Breast epithelium (tissue), 4 donors: ENCODE measurements around the gene PLXNA2. TPM values are rescaled to one million over a fixed set of nuclear protein-coding genes. Genes with fewer than 3 reads are reported as not detected.

Experiments used
- DNase-seq, 2 donors: peaks; one replicate each; pipeline ENCODE4 v3.0.0-alpha.2; 2019; ENCODE audit warnings: low spot score in 2 of 2
- H3K27ac ChIP-seq, 2 donors: fragments of 200-600 bp; sonication (generic) in 1 of 2; one replicate each; pipeline ENCODE4 v1.5.1; 2016 to 2019; ENCODE audit warnings: mild to moderate bottlenecking in 1 of 2
- H3K27me3 ChIP-seq, 2 donors: fragments of 200-600 bp; sonication (generic) in 1 of 2; one replicate each; pipeline versions ENCODE4 v1.5.1 to v1.6.0; 2017 to 2019; ENCODE audit warnings: control low read depth in 1 of 2, mild to moderate bottlenecking in 1 of 2
- H3K36me3 ChIP-seq: fragments of 200-600 bp; one replicate; pipeline ENCODE4 v1.5.1; 2019
- H3K4me1 ChIP-seq, 2 donors: fragments of 200-600 bp; sonication (generic); one replicate each; pipeline ENCODE4 v1.5.1; 2016 to 2019; ENCODE audit warnings: control low read depth in 1 of 2
- H3K4me3 ChIP-seq, 3 donors: fragments of 200-600 bp; sonication (generic); 1 replicate in 2 of 3; 2 replicates in 1 of 3; pipeline ENCODE4 v1.5.1; 2016 to 2019; ENCODE audit warnings: mild to moderate bottlenecking in 3 of 3, moderate library complexity in 2 of 3
- H3K9me3 ChIP-seq, 2 donors: fragments of 200-600 bp; sonication (generic) in 1 of 2; one replicate each; pipeline ENCODE4 v1.5.1; 2016 to 2019; ENCODE audit warnings: control low read depth in 1 of 2
- POLR2A ChIP-seq: fragments of 450-650 bp; IDR thresholded peaks from one replicate; pipeline ENCODE4 v1.6.1; 2016; ENCODE audit warnings: antibody characterized with exemption, mild to moderate bottlenecking, moderate library complexity
- POLR2AphosphoS5 ChIP-seq, 3 donors: sonication (generic); formaldehyde crosslinking; IDR thresholded peaks; one replicate each; pipeline ENCODE4 v1.6.1; 2017; ENCODE audit warnings: antibody characterized with exemption in 3 of 3
- intact Hi-C: fragments of 100-400 bp; cut with DNase I; formaldehyde crosslinking; loops from one replicate; pipeline ENCODE4 v1.15.1; 2023; ENCODE audit warnings: low total_unique reads
- total RNA-seq, 3 donors: library from RNA; depleted of rRNA; stranded (reverse); fragments of >200 nt; gene quantifications; one replicate each; pipeline ENCODE4 v1.1.0, GENCODE V29; 2016
- TF ChIP-seq, protein P1 (sequence below), 3 donors: fragments of 450-650 bp; IDR thresholded peaks; one replicate each; pipeline ENCODE4 v1.5.1; 2016 to 2017; ENCODE audit warnings: antibody characterized with exemption in 3 of 3, mild to moderate bottlenecking in 3 of 3, moderate library complexity in 3 of 3

PLXNA2 gene
- total RNA-seq, 3 donors from 2014 or later: 11.3 to 18.2 (median 11.5) TPM

DNA sequence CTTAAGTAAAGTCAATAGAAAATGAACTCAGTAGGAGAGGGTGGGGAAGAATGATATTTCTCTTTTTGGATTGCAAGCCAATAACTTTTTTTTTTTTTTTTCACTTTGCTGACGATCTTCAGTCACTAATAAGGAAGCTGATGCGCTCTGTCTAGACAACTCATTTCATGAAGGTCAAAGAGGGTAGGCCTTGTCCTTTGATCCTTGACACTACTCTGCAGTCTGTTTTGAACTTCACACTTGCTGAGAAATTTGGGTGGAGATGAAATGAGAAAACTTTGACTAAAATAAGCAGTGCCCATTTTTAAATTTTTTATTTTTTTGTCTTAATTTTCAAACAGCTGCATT, 20.9 kb upstream of the PLXNA2 start:
- H3K4me3 ChIP-seq: no peak overlapping the region
- intact Hi-C loops: no loop called here
- no peak for DNase-seq
- no peak overlapping the region for H3K27ac ChIP-seq
- TF ChIP-seq POLR2A (no peak), POLR2AphosphoS5 (IDR thresholded peaks at IDR 0.05) (no peak)
- TF ChIP-seq, protein P1, sequence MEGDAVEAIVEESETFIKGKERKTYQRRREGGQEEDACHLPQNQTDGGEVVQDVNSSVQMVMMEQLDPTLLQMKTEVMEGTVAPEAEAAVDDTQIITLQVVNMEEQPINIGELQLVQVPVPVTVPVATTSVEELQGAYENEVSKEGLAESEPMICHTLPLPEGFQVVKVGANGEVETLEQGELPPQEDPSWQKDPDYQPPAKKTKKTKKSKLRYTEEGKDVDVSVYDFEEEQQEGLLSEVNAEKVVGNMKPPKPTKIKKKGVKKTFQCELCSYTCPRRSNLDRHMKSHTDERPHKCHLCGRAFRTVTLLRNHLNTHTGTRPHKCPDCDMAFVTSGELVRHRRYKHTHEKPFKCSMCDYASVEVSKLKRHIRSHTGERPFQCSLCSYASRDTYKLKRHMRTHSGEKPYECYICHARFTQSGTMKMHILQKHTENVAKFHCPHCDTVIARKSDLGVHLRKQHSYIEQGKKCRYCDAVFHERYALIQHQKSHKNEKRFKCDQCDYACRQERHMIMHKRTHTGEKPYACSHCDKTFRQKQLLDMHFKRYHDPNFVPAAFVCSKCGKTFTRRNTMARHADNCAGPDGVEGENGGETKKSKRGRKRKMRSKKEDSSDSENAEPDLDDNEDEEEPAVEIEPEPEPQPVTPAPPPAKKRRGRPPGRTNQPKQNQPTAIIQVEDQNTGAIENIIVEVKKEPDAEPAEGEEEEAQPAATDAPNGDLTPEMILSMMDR (IDR thresholded peaks at IDR 0.05): no peak
- peaks cover 0 to 11% of the 10 kb centered on the region in 2 donors for H3K9me3 ChIP-seq
- H3K27me3 ChIP-seq: peaks cover 0 to 15% of the 10 kb centered on the region in 2 donors
- no peaks in the 10 kb centered on the region for H3K4me1 ChIP-seq
- H3K36me3 ChIP-seq: no peaks in the 10 kb centered on the region

DNA sequence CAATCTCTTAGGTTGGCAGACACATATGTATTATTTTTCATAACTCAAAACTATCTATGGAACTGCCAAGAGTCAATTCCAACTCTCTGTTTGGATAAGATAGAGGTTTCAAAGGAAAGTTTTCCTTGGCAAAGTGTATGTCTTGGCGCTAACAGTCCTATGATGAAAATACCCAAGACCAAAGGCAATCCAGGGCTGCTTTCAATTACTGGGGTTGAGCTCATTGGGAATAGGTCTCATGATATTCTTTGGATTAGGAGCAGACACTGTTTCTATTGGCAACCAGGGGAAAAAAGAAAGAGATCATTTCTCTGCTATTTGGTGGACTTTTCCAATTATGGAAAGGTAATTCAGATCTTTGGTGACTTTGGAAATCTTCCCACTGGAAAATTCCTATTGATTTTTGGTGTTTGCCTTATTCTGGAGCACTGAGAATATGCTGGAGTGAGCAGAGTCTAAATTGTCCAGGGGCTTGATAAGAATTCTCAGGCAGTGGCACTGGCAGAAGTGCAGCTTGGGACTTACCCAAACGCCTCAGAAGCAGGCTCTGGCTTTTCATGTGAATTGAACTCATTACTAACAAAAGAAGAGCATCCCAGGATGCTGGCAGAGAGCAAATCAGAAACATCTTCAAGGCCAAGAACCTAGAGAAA, 20.4 kb upstream of the PLXNA2 start:
- H3K36me3 ChIP-seq: no peaks in the 10 kb centered on the region
- intact Hi-C loops: no loop called here
- H3K27me3 ChIP-seq: peaks cover 0 to 15% of the 10 kb centered on the region in 2 donors
- H3K9me3 ChIP-seq: peaks cover 0 to 12% of the 10 kb centered on the region in 2 donors
- H3K27ac ChIP-seq: no peak overlapping the region
- no peak overlapping the region for H3K4me3 ChIP-seq
- no peak for DNase-seq
- no peak for TF ChIP-seq POLR2A
- peak in 2 of 3 donors; percentile 32 to 39 for TF ChIP-seq POLR2AphosphoS5 (IDR thresholded peaks at IDR 0.05)
- H3K4me1 ChIP-seq: no peaks in the 10 kb centered on the region

DNA sequence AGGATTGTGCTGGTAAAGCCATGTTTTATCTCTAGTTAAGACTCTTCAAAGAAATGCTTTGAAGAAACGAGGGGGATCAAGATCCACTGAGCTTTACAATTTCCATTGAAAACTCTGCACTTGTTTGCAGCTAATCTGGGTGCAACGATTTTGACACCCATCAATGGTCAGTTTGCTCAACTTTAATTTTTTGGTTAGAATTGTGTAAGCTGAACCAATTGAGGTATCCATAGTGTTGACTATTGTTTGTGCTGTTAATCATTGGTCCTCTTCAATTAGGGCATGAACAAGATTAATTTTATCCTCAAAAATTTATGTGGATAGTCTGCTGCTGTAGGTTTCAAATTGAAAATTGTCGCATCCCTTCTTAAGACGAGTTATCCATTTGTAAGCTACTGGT, 17.7 kb upstream of the PLXNA2 start:
- Histone ChIP-seq H3K27ac (no peak overlapping the region), H3K4me1 (no peaks in the 10 kb centered on the region), H3K36me3 (no peaks in the 10 kb centered on the region), H3K27me3 (peaks cover 0 to 3% of the 10 kb centered on the region in 2 donors), H3K4me3 (no peak overlapping the region), H3K9me3 (peaks cover 0 to 12% of the 10 kb centered on the region in 2 donors)
- intact Hi-C loops: no loop called here
- TF ChIP-seq, protein P1 (IDR thresholded peaks at IDR 0.05): no peak
- TF ChIP-seq POLR2AphosphoS5 (IDR thresholded peaks at IDR 0.05) (no peak), POLR2A (no peak)
- DNase-seq: no peak

DNA sequence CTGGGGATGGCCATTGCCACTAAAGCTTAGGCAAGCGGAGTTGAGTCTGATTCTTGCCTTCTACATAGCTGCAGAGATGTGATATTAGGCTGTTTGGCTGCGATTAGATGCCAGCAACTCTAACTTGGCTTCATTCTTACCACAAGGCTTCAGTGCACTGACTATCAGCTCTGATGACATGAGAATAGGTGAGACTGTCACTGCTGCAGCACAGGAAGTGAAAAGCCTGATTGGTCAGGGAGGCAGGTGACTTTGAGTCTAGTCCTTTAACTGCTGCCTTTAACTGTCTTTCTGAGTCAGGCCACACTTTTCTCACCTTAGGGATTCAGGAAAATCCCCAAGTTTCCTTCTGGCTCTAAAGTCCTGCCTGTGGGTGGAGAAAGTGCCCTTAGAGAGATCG, 14.1 kb upstream of the PLXNA2 start:
- H3K4me3 ChIP-seq: no peak overlapping the region
- H3K9me3 ChIP-seq: peaks cover 0 to 12% of the 10 kb centered on the region in 2 donors
- H3K27ac ChIP-seq: no peak overlapping the region
- no peaks in the 10 kb centered on the region for H3K36me3 ChIP-seq
- H3K4me1 ChIP-seq: no peaks in the 10 kb centered on the region
- no peaks in the 10 kb centered on the region for H3K27me3 ChIP-seq
- DNase-seq: no peak
- intact Hi-C loops: no loop called here
- no peak for TF ChIP-seq POLR2AphosphoS5 (IDR thresholded peaks at IDR 0.05)
- TF ChIP-seq, protein P1 (IDR thresholded peaks at IDR 0.05): no peak
- TF ChIP-seq POLR2A: no peak

DNA sequence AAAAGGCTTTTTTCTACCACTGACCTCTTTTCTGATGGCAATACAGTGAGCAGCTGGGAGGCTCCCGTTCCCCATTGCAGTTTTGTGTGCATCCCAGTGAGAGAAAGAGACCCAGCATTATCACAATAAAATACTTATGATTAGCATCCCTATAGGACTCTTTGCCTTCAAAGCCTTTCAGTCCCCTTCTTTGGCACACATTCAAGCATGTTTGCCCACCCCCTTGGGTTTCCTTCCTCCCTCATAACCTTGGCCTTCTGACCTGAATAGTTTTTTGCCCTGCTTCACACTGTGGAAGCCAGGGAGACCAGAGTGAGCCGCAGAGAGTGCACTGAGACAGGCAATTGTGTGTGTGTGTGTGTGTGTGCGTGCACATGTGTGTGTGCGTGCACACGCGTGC, 13.2 kb upstream of the PLXNA2 start:
- Histone ChIP-seq H3K36me3 (no peaks in the 10 kb centered on the region), H3K4me1 (no peaks in the 10 kb centered on the region), H3K27me3 (no peaks in the 10 kb centered on the region), H3K27ac (no peak overlapping the region), H3K4me3 (no peak overlapping the region), H3K9me3 (peaks cover 0 to 12% of the 10 kb centered on the region in 2 donors)
- intact Hi-C loops: no loop called here
- TF ChIP-seq POLR2AphosphoS5 (IDR thresholded peaks at IDR 0.05) (no peak), POLR2A (no peak)
- TF ChIP-seq, protein P1 (IDR thresholded peaks at IDR 0.05): no peak
- DNase-seq: no peak
